Measurements from ENCODE around the gene CLSTN3.

Gene CLSTN3

GRCh38 chr12:7092229-7092985, 37.8 kb upstream of the CLSTN3 start, which contains the start of gene C1R (continued):
- TF ChIP-seq TSHZ1 (tag by site-specific recombination; IDR thresholded peaks at IDR 0.05; ENCODE audit: borderline replicate concordance) (no peak), ZNF184 (tag by site-specific recombination; IDR thresholded peaks at IDR 0.05) (no peak), ZNF391 (tag by site-specific recombination; IDR thresholded peaks at IDR 0.05; ENCODE audit: borderline replicate concordance, low read depth) (no peak), ATF2 (tag by site-specific recombination; IDR thresholded peaks at IDR 0.05; ENCODE audit: low read depth) (no peak), ZNF202 (tag by site-specific recombination; IDR thresholded peaks at IDR 0.05; ENCODE audit: borderline replicate concordance) (no peak), ZBTB7A (tag by site-specific recombination; IDR thresholded peaks at IDR 0.05; ENCODE audit: low read depth) (no peak), ZNF146 (tag by site-specific recombination; IDR thresholded peaks at IDR 0.05) (no peak), PBX3 (CRISPR knock-in tag; IDR thresholded peaks at IDR 0.05) (no peak), ZNF785 (tag by site-specific recombination; IDR thresholded peaks at IDR 0.05) (no peak), ZEB2 (tag by site-specific recombination; IDR thresholded peaks at IDR 0.05) (no peak), SP7 (tag by site-specific recombination; IDR thresholded peaks at IDR 0.05) (0 out of 2 replicates have a peak, but pooled peaks have one; percentile 9), CTCF (tag by site-specific recombination; IDR thresholded peaks at IDR 0.05) (peak; percentile 74), BCL11A (tag by site-specific recombination; IDR thresholded peaks at IDR 0.05; ENCODE audit: low read depth) (no peak), ZFP3 (tag by site-specific recombination; IDR thresholded peaks at IDR 0.05; ENCODE audit: low read depth) (no peak), ZNF354C (tag by site-specific recombination; IDR thresholded peaks at IDR 0.05; ENCODE audit: borderline replicate concordance, low read depth) (no peak), ZNF223 (tag by site-specific recombination; IDR thresholded peaks at IDR 0.05) (no peak), GLI2 (tag by site-specific recombination; IDR thresholded peaks at IDR 0.05; ENCODE audit: borderline replicate concordance, low read depth) (no peak), ZSCAN5A (tag by site-specific recombination; IDR thresholded peaks at IDR 0.05) (no peak), ZNF114 (tag by site-specific recombination; IDR thresholded peaks at IDR 0.05) (no peak), ZNF692 (tag by site-specific recombination; IDR thresholded peaks at IDR 0.05) (peak; percentile 94), ZNF473 (tag by site-specific recombination; IDR thresholded peaks at IDR 0.05) (no peak), ZNF623 (tag by site-specific recombination; IDR thresholded peaks at IDR 0.05) (no peak), KLF17 (tag by site-specific recombination; IDR thresholded peaks at IDR 0.05) (no peak), ZBTB44 (tag by site-specific recombination; IDR thresholded peaks at IDR 0.05) (no peak), ZNF521 (tag by site-specific recombination; IDR thresholded peaks at IDR 0.05) (no peak)

All from HEK293 (cell line).